Measurements from ENCODE around the gene ARID2. TPM values are rescaled to one million over a fixed set of nuclear protein-coding genes. Genes with fewer than 3 reads are reported as not detected.

ARID2 gene
- total RNA-seq, 1 experiment from 2014 or later, result 72.2 TPM

- no peaks in the 10 kb centered on the region for H3K27me3 ChIP-seq (replicated peaks; ENCODE audit: insufficient read depth, low read depth, low read length, poor library complexity)
- no peak for TF ChIP-seq EZH2 (IDR thresholded peaks at IDR 0.05; ENCODE audit: borderline replicate concordance, low read depth, low read length, poor library complexity, severe bottlenecking)
- no peak for TF ChIP-seq CTCF (conservative IDR thresholded peaks at IDR 0.05; ENCODE audit: low read depth, low read length)
- POLR2A ChIA-PET (ENCODE audit: low non-redundant PET), result no interaction called here
These were observed 166.5 kb downstream of the ARID2 start for GRCh38 chr12:45895961-45896360.

GRCh38 chr12:45898094-45898493, 168.6 kb downstream of the ARID2 start:
- Histone ChIP-seq H3K4me1 (ENCODE audit: insufficient read depth, low read length, poor library complexity, severe bottlenecking) (no peaks in the 10 kb centered on the region), H3K27me3 (replicated peaks; ENCODE audit: insufficient read depth, low read depth, low read length, poor library complexity) (no peaks in the 10 kb centered on the region), H3K9me3 (ENCODE audit: low read depth, low read length, poor library complexity, severe bottlenecking) (no peaks in the 10 kb centered on the region), H3K4me3 (ENCODE audit: low read depth, low read length, poor library complexity, severe bottlenecking) (no peak overlapping the region), H3K36me3 (ENCODE audit: insufficient read depth, low read length, poor library complexity, severe bottlenecking) (peaks cover 42% of the 10 kb centered on the region), H3K27ac (ENCODE audit: low read depth, low read length, poor library complexity, severe bottlenecking) (no peak overlapping the region)
- no peak for DNase-seq (ENCODE audit: low spot score)
- ChIA-PET POLR2A (ENCODE audit: low non-redundant PET) (no interaction called here), CTCF (no interaction called here)
- no TSS peak for BruUV-seq (replicated peaks)
- no peak for TF ChIP-seq EZH2 (IDR thresholded peaks at IDR 0.05; ENCODE audit: borderline replicate concordance, low read depth, low read length, poor library complexity, severe bottlenecking)
- no peak for TF ChIP-seq CTCF (conservative IDR thresholded peaks at IDR 0.05; ENCODE audit: low read depth, low read length)
- intact Hi-C loops (cut with micrococcal nuclease; ENCODE audit: unreplicated experiment), result no loop called here

More at GRCh38 chr12:45895961-45896360, 166.5 kb downstream of the ARID2 start:
- H3K4me1 ChIP-seq (ENCODE audit: insufficient read depth, low read length, poor library complexity, severe bottlenecking), result no peaks in the 10 kb centered on the region
- CTCF ChIA-PET, result no interaction called here
- H3K9me3 ChIP-seq (ENCODE audit: low read depth, low read length, poor library complexity, severe bottlenecking), result no peaks in the 10 kb centered on the region
- BruUV-seq (replicated peaks), result no TSS peak
- intact Hi-C loops (cut with micrococcal nuclease; ENCODE audit: unreplicated experiment), result no loop called here
- no peak overlapping the region for H3K4me3 ChIP-seq (ENCODE audit: low read depth, low read length, poor library complexity, severe bottlenecking)
- no peak overlapping the region for H3K27ac ChIP-seq (ENCODE audit: low read depth, low read length, poor library complexity, severe bottlenecking)
- H3K36me3 ChIP-seq (ENCODE audit: insufficient read depth, low read length, poor library complexity, severe bottlenecking), result peaks cover 46% of the 10 kb centered on the region
- DNase-seq (ENCODE audit: low spot score), result no peak

- Histone ChIP-seq H3K27me3 (replicated peaks; ENCODE audit: insufficient read depth, low read depth, low read length, poor library complexity) (no peaks in the 10 kb centered on the region), H3K27ac (ENCODE audit: low read depth, low read length, poor library complexity, severe bottlenecking) (no peak overlapping the region), H3K9me3 (ENCODE audit: low read depth, low read length, poor library complexity, severe bottlenecking) (no peaks in the 10 kb centered on the region), H3K36me3 (ENCODE audit: insufficient read depth, low read length, poor library complexity, severe bottlenecking) (peaks cover 24% of the 10 kb centered on the region), H3K4me1 (ENCODE audit: insufficient read depth, low read length, poor library complexity, severe bottlenecking) (peaks cover 6% of the 10 kb centered on the region), H3K4me3 (ENCODE audit: low read depth, low read length, poor library complexity, severe bottlenecking) (no peak overlapping the region)
- intact Hi-C loops (cut with micrococcal nuclease; ENCODE audit: unreplicated experiment), result no loop called here
- no peak for DNase-seq (ENCODE audit: low spot score)
- no peak for TF ChIP-seq EZH2 (IDR thresholded peaks at IDR 0.05; ENCODE audit: borderline replicate concordance, low read depth, low read length, poor library complexity, severe bottlenecking)
- TF ChIP-seq CTCF (conservative IDR thresholded peaks at IDR 0.05; ENCODE audit: low read depth, low read length), result no peak
- BruUV-seq (replicated peaks), result no TSS peak
- ChIA-PET POLR2A (ENCODE audit: low non-redundant PET) (no interaction called here), CTCF (no interaction called here)
These were observed 178.4 kb downstream of the ARID2 start for GRCh38 chr12:45907955-45908354.
